Astrocyte of the spinal cord (primary cell): Measurements from ENCODE around the gene DNASE1L1.
"Not testable (repeated sequence)": the region's sequence is repeated elsewhere in the genome, so short reads cannot be mapped to it uniquely, and the experiment has no call there.

Experiments used
- DNase-seq: peaks from one replicate; pipeline ENCODE4 v3.0.0; 2011; ENCODE audit warnings: low read depth, low spot score
- H3K4me3 ChIP-seq: 2 replicates; pipeline ENCODE4 v1.5.1; 2011; ENCODE audit warnings: low read depth, mild to moderate bottlenecking, low read length, moderate library complexity
- CTCF ChIP-seq: IDR thresholded peaks from 2 replicates; pipeline ENCODE4 v1.5.1; 2012; ENCODE audit warnings: low read depth, mild to moderate bottlenecking, low read length, inconsistent platforms
- in situ Hi-C: cut with HindIII; loops from 2 replicates; pipeline ENCODE4 v1.10.0; 2017; ENCODE audit warnings: low sequenced_read_pairs

DNASE1L1 gene

GRCh38 chrX:154401045-154401799 lies 7.8 kb downstream of the DNASE1L1 start:
- no peak for DNase-seq
- TF ChIP-seq CTCF: no peak
- no peak overlapping the region for H3K4me3 ChIP-seq
- in situ Hi-C loops: no loop called here

GRCh38 chrX:154400369-154400817 lies 8.7 kb downstream of the DNASE1L1 start:
- peak overlapping the region; percentile 68 for H3K4me3 ChIP-seq
- in situ Hi-C loops, DNase-seq: not testable (repeated sequence)

- H3K4me3 ChIP-seq: peak overlapping the region; percentile 68
- TF ChIP-seq CTCF: no peak
- DNase-seq: no peak
- in situ Hi-C loops: no loop called here
Observed at GRCh38 chrX:154399527-154400368, 9.3 kb downstream of the DNASE1L1 start.

GRCh38 chrX:154398668-154399526 lies 10.2 kb downstream of the DNASE1L1 start:
- DNase-seq: peak; percentile 87
- peak overlapping the region; percentile 68 for H3K4me3 ChIP-seq
- peak; percentile 79 for TF ChIP-seq CTCF
- in situ Hi-C loops: no loop called here

GRCh38 chrX:154397888-154398667 lies 11.0 kb downstream of the DNASE1L1 start, which contains the start of gene RPL10:
TSS of gene RPL10 (plus strand) at chrX:154398377. CDS start at chrX:154398520, 143 bp downstream.
- TF ChIP-seq CTCF: no peak
- peak within 1 kb of the TSS; percentile 68 for H3K4me3 ChIP-seq
- DNase-seq: peak; percentile 97
- in situ Hi-C loops: no loop called here

GRCh38 chrX:154396973-154397887 lies 11.8 kb downstream of the DNASE1L1 start:
- peak overlapping the region; percentile 53 for H3K4me3 ChIP-seq
- no peak for TF ChIP-seq CTCF
- peak; percentile 47 for DNase-seq
- in situ Hi-C loops: no loop called here

- DNase-seq, H3K4me3 ChIP-seq, in situ Hi-C loops: not testable (repeated sequence)
Observed at GRCh38 chrX:154396363-154396762, 12.7 kb downstream of the DNASE1L1 start.

GRCh38 chrX:154389812-154390747 lies 19.0 kb downstream of the DNASE1L1 start:
- in situ Hi-C loops, H3K4me3 ChIP-seq, DNase-seq: not testable (repeated sequence)
